HG02852 (cell line): ENCODE results near the gene WWOX.

ENCODE experiments used
- ATAC-seq: cut with Tn5 transposase; IDR thresholded peaks from one replicate; pipeline ENCODE4 v1.9.1; 2021; ENCODE audit warnings: mild to moderate bottlenecking, moderate library complexity; ENCODE audit not compliant: unreplicated experiment

WWOX gene

DNA sequence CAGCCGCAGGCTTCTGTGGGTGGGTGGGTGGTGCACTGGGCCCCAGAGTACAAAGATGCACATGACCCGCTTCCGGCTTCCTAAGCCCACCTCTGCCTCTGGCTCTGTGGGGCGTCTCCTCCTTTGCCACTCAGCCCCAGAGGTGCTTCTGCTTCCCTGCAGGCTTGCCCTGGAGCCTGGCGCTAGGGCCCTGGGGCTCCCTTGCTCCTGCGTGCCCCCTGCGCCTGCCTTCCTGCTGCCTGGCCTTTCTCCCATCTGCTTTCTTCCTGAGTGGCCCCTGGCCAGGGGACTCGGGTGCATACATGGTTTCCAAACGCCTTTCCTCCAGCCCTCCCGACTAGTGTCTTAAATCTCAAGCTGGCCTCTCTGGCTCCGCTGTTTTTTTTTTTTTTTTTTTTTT, 3.4 kb downstream of the WWOX start:
- ATAC-seq, result no peak

DNA sequence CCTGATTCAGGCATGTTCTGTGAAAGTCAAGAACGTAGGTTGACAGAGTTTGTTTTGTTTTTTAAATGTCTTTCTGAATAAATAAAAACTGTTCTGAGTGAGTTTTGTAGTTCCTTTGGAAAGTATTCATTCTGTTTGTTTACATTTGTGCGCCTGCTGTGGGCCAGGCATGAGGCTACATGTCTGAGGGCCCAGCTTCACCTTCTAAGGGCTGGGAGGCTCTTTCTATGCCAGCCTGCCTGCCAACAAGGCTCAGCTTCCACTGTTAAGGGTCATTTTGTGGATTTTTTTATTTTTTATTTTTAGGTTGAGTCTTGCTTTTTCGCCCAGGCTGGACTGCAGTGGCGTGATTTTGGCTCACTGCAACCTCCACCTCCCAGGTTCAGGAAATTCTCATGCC, 6.1 kb downstream of the WWOX start:
- no peak for ATAC-seq

DNA sequence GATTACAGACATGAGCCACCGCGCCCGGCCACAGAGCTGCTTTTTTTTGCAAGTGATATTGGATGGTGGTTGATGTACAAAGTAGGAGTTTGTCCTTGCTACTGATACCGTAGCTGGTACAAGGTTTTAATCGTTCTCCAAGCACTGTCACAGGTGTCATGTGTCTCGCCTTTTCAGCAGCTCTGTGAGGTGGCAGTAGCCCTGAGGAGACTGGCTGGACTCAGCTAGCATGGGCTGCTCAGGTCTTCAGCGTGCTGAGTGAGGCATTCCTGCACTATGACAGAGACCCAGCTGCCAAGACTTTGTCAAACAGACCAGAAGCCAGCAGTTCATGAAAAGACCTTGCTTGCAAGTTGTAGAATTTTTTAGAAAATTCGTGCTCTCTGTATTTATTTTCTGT, 7.2 kb downstream of the WWOX start:
- ATAC-seq, result no peak

DNA sequence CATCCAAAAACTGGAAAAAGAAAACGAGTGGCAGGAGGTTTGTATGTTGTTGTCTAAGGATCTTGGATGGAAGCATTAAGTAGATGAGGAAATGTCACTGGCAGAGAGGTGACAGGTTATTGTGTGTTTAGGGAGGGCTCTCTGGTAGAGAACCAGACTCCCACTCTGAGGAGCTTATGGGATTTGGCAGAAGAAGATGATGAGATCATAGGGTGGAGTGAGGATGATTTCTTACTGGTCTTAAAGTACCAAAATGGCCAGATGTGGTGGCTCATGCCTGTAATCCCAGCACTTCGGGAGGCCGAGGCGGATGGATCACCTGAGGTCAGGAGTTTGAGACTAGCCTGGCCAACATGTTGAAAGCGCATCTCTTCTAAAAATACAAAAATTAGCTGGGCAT, 9.0 kb downstream of the WWOX start:
- no peak for ATAC-seq

DNA sequence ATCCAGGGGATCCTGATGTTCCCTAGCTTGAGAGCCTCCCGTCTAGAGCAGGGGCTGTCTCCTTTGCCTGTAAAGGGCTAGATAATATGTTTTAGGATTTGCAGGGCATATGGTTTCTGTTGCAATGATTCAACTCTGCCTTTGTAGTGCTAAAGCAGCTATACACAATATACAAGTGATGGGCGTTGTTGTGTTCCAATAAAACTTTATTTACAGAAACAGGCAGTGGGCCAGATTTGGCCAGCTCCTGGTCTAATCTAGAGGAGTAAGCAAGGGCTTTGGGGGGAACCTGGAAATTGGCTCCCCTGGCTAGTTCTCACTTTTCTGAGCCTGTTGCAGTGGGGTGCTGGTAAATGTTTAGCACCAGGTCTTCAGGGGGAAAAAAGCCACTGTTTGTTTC, 13.8 kb downstream of the WWOX start:
- ATAC-seq, result no peak

DNA sequence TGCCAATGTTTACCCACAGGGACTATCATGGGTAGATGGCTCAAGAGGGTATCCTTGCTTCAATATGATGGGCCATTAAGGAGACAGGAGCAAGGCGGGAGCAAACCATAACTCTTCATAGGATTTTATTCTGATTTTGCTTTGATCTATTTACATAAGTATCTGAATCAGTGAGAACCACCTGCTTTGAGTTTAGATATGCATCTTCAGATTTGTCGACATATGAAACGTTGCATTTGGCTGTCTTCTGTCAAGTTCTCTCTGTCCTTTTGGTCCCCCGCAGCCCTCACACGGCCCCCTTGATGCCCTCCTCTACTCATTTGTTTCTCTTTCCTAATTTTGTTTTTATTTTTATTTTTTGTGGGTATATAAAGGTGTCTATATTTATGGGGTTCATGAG, 16.2 kb downstream of the WWOX start:
- no peak for ATAC-seq

DNA sequence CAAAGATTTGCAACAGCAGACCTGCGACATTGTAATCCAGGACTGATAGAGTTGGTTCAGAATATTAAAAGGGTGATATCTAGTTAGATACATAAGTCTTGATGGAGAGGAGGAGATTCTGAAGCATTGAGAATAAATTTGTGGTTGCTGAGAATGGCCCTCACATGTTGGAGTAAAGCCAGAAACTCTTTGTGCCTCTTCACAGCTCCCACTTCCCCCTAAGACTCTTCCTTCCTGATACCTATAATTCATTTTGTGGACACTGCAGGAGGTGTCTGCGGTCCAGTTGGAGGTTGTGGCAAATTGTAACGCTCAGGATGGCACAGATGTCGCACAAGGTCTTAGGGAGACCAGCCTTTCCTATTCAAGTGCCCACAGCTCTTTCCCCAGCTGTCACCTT, 17.5 kb downstream of the WWOX start:
- no peak for ATAC-seq

DNA sequence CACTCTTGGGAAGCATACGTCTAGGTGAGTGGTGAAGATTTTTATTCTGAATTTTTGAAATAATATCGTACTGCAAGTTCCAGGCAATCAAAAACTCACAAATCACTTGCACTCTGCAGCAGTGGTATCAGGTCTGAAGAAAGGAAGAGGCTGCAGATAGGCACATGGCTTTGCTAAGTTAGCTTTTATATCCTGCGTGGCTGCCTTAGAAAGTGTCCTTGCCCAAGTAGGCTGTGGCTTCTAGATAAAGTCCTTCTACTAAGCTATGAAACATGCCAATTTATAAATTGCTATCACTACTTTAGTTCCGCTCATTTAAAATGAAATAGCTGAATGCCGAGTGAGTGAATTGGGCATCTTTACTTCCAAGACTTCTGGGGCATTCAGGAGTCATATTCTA, 17.9 kb downstream of the WWOX start:
- ATAC-seq, result no peak

DNA sequence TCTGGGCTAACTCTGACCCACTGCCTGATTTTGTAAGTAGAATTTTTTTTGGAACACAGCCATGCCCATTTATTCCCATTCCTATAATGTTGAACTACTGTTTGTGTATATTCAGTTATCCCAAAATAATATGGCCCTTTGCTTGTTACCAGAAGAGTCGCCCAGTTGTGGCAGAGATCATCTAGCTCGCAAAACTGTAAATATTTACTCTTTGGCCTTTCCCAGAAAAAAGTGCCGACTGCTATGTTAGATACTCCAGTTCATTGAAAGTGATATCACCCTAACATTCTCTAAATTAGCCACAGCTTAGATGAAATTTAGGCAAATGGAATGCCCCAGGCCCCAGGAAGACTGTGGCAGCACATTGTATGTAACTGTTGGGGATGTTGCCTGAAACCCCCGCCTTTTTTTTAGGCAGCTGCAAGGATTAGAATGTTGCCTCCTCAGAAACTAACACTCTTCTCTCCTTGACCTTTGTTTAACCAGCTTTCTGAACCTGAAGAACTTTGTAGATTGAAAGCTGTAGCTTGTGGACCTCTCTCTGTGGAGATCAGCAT, 19.1 kb downstream of the WWOX start:
- ATAC-seq, result no peak

DNA sequence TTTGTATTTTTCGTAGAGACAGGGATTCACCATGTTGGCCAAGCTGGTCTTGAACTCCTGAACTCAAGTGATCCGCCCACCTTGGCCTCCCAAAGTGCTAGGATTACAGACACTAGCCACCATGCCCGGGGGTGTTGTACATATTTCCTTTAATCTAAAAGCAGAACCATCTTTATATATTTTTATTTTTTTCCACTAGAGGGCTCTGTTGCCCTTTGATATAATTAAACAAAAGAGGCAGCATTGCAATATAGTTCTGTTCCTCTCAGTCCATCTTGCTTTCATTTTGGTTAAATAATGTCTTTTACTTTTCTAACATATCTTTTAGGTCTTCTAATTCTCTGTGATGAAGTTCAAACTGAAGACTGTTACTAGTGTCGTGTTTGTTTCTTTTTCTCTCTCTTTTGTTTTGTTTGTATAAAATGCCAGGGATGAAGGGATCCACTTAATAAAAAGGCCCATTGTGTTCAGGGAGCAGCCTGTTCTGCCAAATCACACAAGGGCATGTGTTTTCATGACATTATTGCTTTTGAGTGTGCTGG, 23.4 kb downstream of the WWOX start:
- ATAC-seq, result peak; percentile 82

DNA sequence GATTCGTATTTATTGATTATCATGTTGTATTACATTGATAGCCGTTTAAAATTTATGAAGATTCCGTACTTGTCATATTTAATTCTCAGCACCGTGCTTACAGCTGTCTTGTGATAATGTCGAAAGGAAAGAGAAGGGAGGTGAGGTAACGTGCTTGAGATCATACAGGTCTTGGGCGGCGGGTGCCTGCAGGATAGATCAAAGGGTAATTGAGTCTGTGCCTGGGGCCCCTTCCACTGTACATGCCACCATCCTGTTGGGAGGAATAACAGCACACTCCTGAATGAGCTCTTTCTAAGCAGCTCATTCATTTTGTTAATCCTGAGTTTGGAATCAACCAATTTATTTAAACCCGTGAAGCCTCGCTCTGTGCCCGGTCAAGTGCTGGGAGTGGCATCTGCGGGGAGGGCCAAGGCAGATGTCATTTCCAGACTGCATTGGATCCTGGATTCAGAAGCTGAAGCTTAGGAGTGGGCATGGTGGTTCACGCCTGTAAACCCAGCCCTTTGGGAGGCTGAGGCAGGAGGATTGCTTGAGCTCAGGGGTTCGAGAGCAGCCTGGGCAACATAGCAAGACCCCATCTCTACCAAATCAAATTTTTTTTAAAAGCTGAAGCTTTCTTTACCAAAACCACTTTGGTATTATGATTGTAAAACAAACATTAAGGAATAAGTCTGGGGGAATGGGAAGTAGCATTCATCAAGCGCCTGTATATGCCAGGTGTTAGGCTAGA, 25.8 kb downstream of the WWOX start:
- no peak for ATAC-seq

DNA sequence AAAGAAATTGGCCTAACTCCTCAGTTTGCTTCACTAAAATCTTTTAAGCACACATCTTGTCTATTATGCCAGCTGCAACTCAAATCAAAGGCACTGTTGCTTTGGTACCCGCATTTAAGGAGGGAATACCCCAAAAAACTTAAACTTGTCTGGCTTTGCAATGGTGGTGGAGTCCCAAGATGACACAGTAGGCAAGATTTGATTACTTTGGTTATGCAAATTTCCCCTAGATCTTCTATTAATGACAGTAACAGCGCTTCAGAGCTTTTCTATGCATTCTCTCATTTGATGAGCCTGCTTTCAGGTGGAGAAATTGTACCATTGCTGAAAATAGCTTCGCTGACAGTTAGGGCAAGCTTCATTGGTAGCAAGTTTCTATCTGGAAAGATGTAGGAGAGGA, 27.2 kb downstream of the WWOX start:
- ATAC-seq, result no peak

DNA sequence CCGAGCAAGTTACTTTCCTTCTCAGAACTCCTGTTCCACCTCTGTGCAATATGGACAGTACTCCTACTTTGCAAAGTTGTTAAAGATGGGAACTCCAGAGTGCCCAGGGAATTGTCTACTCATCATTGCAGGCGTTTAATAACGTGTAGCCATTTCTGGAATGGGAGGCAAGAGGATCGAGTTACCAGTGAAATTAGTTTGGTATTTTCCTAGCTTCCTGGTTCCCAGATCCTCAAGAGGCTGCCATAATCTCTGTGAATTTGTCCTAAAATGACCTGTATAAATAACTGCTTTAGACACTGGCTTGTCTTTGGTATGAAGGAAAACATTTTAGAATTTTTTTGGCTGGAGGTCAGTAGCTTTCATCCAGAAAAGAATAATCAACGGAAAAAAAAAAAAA, 27.7 kb downstream of the WWOX start:
- no peak for ATAC-seq

DNA sequence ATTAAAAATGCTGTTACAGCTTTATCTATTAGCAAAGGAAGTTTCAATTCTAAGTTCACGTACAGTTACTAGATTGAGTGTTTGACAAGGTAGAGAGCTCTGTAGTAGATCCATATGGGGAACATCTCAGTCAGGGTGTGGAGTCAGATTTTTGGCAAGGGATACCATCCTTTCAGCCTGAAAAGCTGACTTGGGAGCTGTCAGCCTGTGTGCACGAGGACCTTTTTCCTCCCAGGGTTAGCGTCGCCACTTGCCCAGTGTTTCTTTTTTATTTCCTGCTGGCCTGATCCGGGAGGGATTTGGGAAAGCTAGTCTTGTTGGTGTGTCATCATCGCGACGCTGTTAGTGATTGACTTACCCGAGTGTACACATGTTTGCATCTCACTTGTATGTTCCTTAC, 29.5 kb downstream of the WWOX start:
- ATAC-seq, result no peak

DNA sequence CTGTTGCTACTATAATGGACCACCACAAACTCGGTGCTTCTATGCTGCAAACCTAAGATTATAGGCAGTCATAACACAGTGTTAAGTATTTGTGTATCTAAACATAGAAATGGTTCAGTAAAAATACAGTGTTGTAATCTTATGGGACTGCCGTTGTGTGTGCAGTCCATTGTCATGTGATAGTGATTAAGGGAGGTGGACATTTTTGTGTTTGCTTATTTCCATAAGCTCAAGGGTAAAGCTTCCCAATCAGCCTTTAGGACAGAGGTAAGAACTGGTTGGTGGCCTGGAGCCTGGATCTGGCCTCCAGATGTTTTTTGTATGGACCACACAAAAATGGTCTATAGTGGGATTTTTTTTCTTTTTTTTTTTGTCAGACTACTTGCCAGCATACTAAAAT, 29.9 kb downstream of the WWOX start:
- ATAC-seq, result no peak

DNA sequence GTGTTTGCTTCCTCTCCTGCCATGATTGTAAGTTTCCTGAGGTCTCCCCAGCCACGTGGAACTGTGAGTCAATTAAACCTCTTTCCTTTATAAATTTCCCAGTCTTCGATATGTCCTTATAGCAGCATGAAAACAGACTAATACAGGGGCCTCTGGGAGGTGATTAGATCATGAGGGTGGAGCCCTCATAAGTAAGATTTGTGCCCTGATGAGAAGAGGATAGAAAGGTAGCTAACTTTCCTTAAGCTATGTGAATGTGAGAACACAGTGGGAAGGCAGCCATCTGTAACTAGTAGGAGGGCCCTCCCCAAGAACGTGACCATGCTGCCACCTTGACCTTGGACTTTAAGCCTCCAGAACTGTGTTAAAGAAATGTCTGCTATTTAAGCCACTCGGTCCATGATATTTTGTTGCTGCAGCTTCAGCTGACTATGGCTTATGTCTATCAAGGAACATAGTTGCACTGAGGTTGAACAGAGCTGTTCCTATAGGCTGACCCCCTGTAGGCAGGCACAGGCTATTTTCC, 30.7 kb downstream of the WWOX start:
- no peak for ATAC-seq

DNA sequence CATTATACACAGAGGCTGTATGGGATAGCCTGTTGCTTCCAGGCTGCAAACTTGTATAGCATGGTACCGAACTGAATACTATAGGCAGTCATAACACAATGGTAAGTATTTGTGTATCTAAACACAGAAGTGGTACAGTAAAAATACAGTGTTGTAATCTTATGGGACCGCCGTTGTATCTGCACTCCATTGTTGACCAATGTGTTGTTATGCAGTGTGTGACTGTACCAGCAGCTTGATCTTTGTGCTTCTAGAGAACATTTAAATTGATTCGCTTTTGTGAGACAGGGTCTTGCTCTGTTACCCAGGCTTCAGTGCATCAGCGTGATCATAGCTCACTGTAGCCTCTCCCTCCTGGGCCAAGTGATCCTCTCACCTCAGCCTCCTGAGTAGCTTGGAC, 31.5 kb downstream of the WWOX start:
- ATAC-seq, result no peak

DNA sequence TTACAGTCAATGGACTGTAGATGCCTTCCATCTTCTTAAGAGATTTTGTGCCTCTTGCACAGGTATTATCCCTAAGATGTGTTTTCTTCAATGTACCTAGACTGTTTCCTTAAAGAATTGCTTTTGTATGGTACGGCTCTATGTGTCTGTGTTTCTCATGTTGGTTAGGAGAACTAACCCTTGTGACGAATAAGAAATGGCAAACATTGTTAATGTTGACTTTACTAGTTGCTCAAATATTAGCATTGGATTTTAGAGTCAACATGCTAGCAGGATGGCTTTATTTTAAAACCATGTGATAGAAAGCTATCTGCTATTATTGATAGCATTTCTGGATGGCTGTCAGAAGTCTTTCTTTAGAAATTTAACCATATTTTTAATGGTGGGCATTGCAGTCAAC, 34.5 kb downstream of the WWOX start:
- ATAC-seq, result no peak

DNA sequence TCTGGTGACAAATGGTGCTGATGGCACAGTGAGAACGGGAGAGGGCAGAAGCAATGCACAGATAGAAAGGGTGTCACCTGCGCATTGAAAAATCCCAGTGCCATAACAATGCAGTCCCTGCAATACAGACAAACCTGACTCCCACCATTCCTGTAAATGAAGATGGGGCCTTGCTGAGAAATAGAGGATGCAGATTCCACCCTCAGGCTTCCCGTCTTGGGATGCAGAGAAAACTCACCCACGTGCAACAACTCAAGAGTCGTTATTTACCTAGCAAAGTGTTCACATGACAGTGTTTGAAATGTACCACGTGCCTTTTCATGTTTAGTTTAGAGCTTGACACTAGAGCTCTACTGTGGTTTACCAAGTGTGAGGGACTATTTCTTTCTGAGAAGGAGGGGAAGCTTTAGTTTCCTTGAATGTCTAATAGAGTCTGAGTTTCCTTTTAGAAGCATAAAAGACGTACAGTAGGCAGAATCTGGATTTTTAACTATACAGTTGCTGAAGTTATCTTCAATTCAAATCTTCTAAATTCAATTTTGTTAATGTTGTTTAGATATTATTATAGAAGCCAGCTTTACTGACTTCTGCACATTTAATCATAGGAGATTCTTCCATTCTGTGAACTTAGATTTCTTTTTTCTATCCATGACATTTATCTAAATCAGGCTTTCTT, 35.6 kb downstream of the WWOX start:
- no peak for ATAC-seq

DNA sequence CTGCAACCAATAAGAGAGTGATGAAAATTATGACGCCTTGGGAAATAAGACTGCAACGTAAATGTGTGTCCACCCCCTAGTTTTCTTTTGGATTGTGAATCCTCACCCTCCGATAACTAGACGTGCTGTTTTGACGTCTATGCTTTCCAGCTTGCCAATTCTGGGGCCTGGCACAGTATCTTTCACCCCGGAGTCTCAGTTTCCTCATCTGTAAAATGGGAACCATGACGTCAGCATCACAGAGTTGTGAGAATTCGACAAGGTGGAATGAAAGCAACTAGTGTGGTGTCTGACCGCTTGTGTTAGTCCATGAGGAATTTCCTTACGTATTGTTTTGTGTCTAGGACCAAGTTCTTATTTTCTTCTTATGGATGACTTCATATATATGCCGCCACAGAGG, 37.7 kb downstream of the WWOX start:
- no peak for ATAC-seq

DNA sequence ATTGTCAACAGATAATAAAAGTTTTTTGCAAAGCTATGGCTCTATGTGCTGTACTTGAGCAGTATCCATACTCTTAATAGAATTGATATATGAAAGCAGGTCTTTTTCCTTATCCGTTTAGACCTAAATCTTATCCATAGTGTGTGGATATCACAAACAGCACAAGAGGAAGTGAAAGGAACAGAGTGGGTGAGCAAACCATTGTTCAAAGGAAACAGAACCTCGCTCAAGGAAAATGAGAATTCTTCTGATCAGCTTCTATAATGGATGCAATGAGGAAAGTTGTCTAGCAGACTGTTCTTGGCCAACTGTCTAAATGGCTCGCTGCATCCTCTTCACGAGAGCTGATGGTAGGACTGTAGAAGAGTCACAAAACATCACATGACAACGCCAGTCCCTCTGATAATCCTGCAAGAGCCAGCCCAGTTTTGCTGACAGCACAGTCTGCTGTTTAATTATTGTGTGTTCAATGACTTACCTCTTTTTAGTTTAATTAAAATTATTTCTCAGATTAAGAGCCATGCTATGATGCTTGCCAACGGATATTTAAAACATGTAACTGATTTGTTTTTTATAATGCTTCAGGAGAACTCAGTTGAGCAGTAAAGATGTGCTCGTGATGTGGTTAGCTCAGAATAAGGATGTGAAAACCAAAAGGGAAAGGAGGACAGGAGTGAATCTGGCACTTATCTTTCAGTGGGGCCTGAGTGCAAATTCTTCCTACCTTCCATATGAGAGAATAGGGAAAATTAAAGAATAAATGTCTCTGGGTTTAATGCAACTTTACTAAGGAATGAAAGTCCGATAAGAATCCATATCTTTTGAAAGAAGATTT, 38.5 kb downstream of the WWOX start:
- ATAC-seq, result peak; percentile 76
